Upper lobe of left lung (tissue), 4 donors: ENCODE measurements around the gene SLC7A14.

Experiments
- CTCF ChIP-seq, 6 experiments: fragments of 450-650 bp in 4 of 6; fragments of 200-600 bp in 2 of 6; sonication (generic) in 2 of 6; IDR thresholded peaks; one replicate each; pipeline ENCODE4 v1.5.1; 2016 to 2019; ENCODE audit warnings: antibody characterized with exemption in 6 of 6
- EP300 ChIP-seq, 4 donors: sonication (generic); formaldehyde crosslinking; IDR thresholded peaks; one replicate each; pipeline ENCODE4 v1.5.1; 2017; ENCODE audit warnings: antibody characterized with exemption in 4 of 4, control low read depth in 2 of 4
- POLR2A ChIP-seq, 4 donors: fragments of 450-650 bp; IDR thresholded peaks; one replicate each; pipeline ENCODE4 v1.5.1; 2016 to 2017; ENCODE audit warnings: antibody characterized with exemption in 4 of 4, mild to moderate bottlenecking in 2 of 4
- POLR2AphosphoS5 ChIP-seq, 2 donors: sonication (generic); formaldehyde crosslinking; IDR thresholded peaks; one replicate each; pipeline ENCODE4 v1.5.1; 2017; ENCODE audit warnings: antibody characterized with exemption in 2 of 2

- TF ChIP-seq CTCF (IDR thresholded peaks at IDR 0.05) = no peak
- no peak for TF ChIP-seq POLR2A (IDR thresholded peaks at IDR 0.05)
- TF ChIP-seq EP300 (IDR thresholded peaks at IDR 0.05) = no peak
- no peak for TF ChIP-seq POLR2AphosphoS5 (IDR thresholded peaks at IDR 0.05)
Observed at GRCh38 chr3:170443457-170443856, 142.4 kb downstream of the SLC7A14 start.
